Esophagus muscularis mucosa (tissue), 4 donors: ENCODE data around the gene HACD2.

Experiments used
- EP300 ChIP-seq: sonication (generic); formaldehyde crosslinking; IDR thresholded peaks from one replicate; pipeline ENCODE4 v1.6.1; 2017; ENCODE audit warnings: antibody characterized with exemption
- POLR2A ChIP-seq: fragments of 450-650 bp; IDR thresholded peaks from one replicate; pipeline ENCODE4 v1.6.1; 2017; ENCODE audit warnings: antibody characterized with exemption, moderate library complexity, mild to moderate bottlenecking, low read depth
- TF ChIP-seq, protein P1 (sequence below), 3 experiments: fragments of 200-600 bp in 2 of 3; fragments of 450-650 bp in 1 of 3; sonication (generic) in 2 of 3; IDR thresholded peaks; one replicate each; pipeline ENCODE4 v1.5.1; 2017 to 2019; ENCODE audit warnings: antibody characterized with exemption in 3 of 3, mild to moderate bottlenecking in 2 of 3, moderate library complexity in 1 of 3

GRCh38 chr3:123536153-123536895 lies 48.5 kb downstream of the HACD2 start:
- TF ChIP-seq, protein P1, sequence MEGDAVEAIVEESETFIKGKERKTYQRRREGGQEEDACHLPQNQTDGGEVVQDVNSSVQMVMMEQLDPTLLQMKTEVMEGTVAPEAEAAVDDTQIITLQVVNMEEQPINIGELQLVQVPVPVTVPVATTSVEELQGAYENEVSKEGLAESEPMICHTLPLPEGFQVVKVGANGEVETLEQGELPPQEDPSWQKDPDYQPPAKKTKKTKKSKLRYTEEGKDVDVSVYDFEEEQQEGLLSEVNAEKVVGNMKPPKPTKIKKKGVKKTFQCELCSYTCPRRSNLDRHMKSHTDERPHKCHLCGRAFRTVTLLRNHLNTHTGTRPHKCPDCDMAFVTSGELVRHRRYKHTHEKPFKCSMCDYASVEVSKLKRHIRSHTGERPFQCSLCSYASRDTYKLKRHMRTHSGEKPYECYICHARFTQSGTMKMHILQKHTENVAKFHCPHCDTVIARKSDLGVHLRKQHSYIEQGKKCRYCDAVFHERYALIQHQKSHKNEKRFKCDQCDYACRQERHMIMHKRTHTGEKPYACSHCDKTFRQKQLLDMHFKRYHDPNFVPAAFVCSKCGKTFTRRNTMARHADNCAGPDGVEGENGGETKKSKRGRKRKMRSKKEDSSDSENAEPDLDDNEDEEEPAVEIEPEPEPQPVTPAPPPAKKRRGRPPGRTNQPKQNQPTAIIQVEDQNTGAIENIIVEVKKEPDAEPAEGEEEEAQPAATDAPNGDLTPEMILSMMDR (IDR thresholded peaks at IDR 0.05), result no peak
- no peak for TF ChIP-seq POLR2A
- TF ChIP-seq EP300, result no peak
